Endothelial cell (in vitro differentiated cells): ENCODE data around the gene KLRK1. TPM values are rescaled to one million over a fixed set of nuclear protein-coding genes. Genes with fewer than 3 reads are reported as not detected.
"Not testable (repeated sequence)": the region's sequence is repeated elsewhere in the genome, so short reads cannot be mapped to it uniquely, and the experiment has no call there.

Experiments used
- DNase-seq: peaks from one replicate; pipeline ENCODE4 v3.0.0; 2021; ENCODE audit warnings: low spot score
- H3K27ac Mint-ChIP-seq: one replicate; pipeline ENCODE4 v1.8.0; 2021; ENCODE audit warnings: mixed read lengths, inconsistent platforms; ENCODE audit not compliant: unreplicated experiment
- H3K27me3 Mint-ChIP-seq: one replicate; pipeline ENCODE4 v1.8.0; 2021; ENCODE audit warnings: mild to moderate bottlenecking, moderate library complexity, mixed read lengths, inconsistent platforms; ENCODE audit not compliant: unreplicated experiment
- H3K36me3 Mint-ChIP-seq: one replicate; pipeline ENCODE4 v1.8.0; 2021; ENCODE audit warnings: mild to moderate bottlenecking, low read depth, mixed read lengths, inconsistent platforms; ENCODE audit not compliant: unreplicated experiment
- H3K4me1 Mint-ChIP-seq: one replicate; pipeline ENCODE4 v1.8.0; 2021; ENCODE audit warnings: mild to moderate bottlenecking, mixed read lengths, inconsistent platforms; ENCODE audit not compliant: unreplicated experiment
- H3K4me3 Mint-ChIP-seq: one replicate; pipeline ENCODE4 v1.8.0; 2021; ENCODE audit warnings: mild to moderate bottlenecking, mixed read lengths, inconsistent platforms; ENCODE audit not compliant: unreplicated experiment
- H3K9me3 Mint-ChIP-seq: one replicate; pipeline ENCODE4 v1.8.0; 2021; ENCODE audit warnings: mixed read lengths, inconsistent platforms; ENCODE audit not compliant: unreplicated experiment
- total RNA-seq: library from RNA; stranded (reverse); fragmentation: NEBNext Ultra II Directional; extraction: Animal tissue kit (Norgen Biotek cat#: 25700); gene quantifications from one replicate; pipeline ENCODE4 v1.2.1, GENCODE V29; 2021; ENCODE audit not compliant: unreplicated experiment
- TF ChIP-seq, protein P1 (sequence below): fragments of 200-600 bp; sonication (generic); IDR thresholded peaks from one replicate; pipeline ENCODE4 v1.5.0; 2021; ENCODE audit warnings: antibody characterized with exemption; ENCODE audit not compliant: unreplicated experiment

Gene KLRK1
- total RNA-seq, 1 donor from 2014 or later: not detected

DNA sequence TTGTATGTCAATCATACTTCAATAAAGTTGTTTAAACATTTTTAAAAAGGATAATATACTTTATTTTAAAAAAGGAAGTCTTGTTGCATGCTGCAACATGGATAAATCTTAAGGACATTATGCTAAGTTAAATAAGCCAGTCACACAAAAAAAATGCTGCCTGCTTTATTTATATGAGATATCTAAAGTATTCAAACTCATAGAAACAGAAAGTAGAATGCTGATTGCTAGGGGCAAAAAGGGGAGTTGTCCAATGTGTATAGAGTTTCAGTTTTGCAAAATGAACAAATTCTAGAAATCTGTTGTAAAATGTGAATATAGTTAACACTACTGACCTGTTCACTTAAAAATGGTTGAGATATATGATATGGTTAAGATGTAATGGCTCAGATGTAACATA, 11.0 kb upstream of the KLRK1 start:
- no peak for DNase-seq
- H3K4me1 Mint-ChIP-seq: no peaks in the 10 kb centered on the region
- no peak overlapping the region for H3K4me3 Mint-ChIP-seq
- H3K27ac Mint-ChIP-seq: no peak overlapping the region
- no peaks in the 10 kb centered on the region for H3K27me3 Mint-ChIP-seq
- H3K36me3 Mint-ChIP-seq: no peaks in the 10 kb centered on the region
- H3K9me3 Mint-ChIP-seq: no peaks in the 10 kb centered on the region
- TF ChIP-seq, protein P1, sequence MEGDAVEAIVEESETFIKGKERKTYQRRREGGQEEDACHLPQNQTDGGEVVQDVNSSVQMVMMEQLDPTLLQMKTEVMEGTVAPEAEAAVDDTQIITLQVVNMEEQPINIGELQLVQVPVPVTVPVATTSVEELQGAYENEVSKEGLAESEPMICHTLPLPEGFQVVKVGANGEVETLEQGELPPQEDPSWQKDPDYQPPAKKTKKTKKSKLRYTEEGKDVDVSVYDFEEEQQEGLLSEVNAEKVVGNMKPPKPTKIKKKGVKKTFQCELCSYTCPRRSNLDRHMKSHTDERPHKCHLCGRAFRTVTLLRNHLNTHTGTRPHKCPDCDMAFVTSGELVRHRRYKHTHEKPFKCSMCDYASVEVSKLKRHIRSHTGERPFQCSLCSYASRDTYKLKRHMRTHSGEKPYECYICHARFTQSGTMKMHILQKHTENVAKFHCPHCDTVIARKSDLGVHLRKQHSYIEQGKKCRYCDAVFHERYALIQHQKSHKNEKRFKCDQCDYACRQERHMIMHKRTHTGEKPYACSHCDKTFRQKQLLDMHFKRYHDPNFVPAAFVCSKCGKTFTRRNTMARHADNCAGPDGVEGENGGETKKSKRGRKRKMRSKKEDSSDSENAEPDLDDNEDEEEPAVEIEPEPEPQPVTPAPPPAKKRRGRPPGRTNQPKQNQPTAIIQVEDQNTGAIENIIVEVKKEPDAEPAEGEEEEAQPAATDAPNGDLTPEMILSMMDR: no peak

DNA sequence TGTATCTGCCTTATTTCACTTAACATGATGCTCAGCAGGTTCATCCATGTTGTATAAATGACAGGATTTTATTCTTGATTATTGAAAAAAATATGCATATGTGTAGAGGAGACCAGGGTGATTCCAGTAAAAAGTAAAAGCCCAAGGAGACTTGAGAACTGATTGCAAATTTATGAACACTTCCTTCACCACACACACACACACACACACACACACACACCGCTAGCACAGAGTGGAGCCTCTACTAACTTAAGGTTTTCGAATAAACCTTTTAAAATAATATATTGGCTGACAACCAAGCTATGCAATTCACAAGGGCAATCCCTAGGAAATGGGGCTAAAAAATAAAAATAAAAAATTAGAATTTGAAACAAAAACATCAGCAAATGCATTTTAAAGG, 8.3 kb upstream of the KLRK1 start:
- TF ChIP-seq, protein P1: no peak
- no peak for DNase-seq
- Mint-ChIP-seq H3K9me3 (no peaks in the 10 kb centered on the region), H3K4me3 (no peak overlapping the region), H3K4me1 (no peaks in the 10 kb centered on the region), H3K36me3 (no peaks in the 10 kb centered on the region), H3K27ac (no peak overlapping the region), H3K27me3 (no peaks in the 10 kb centered on the region)

DNA sequence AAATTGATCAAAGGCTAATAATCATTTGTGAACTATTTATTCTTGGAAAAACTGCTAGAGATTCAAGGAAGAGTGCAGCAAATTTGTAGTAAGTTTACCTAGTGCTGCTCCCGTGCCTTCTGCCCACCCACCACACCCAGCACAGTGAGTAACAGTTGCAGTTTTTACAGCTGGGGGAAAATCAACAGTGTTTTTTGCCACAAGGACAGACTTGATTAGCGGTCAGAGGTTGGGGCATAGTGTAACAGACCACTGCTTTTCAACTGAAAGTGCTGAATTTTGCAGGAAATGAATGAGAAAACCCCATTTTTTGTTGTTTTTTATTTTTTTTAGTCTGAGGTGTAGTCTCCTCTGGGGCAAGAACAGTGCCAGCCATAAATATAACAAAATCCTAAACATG, 7.5 kb upstream of the KLRK1 start:
- no peak for DNase-seq

DNA sequence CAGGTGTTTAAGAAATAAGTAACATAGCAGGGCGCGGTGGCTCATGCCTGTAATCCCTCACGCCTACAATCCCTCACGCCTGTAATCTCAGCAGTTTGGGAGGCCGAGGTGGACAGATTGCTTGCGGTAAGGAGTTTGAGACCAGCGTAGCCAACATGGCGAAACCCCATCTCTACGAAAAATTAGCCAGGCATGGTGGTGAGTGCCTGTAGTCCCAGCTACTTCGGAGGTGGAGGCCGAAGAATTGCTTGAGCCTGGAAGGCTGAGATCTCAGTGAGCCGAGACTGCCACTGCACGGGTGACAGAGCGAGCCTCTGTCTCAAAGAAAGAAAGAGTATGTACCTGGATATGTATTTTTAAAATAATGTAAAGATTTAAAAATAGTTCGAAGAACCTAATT, 6.3 kb upstream of the KLRK1 start:
- H3K4me1 Mint-ChIP-seq, DNase-seq, H3K36me3 Mint-ChIP-seq, H3K27me3 Mint-ChIP-seq, H3K27ac Mint-ChIP-seq, H3K4me3 Mint-ChIP-seq, H3K9me3 Mint-ChIP-seq: not testable (repeated sequence)

More for the DNA sequence above, 7.5 kb upstream of the KLRK1 start:
- Mint-ChIP-seq H3K27ac (no peak overlapping the region), H3K4me3 (no peak overlapping the region), H3K27me3 (no peaks in the 10 kb centered on the region), H3K36me3 (no peaks in the 10 kb centered on the region), H3K4me1 (no peaks in the 10 kb centered on the region), H3K9me3 (no peaks in the 10 kb centered on the region)
- TF ChIP-seq, protein P1: no peak

DNA sequence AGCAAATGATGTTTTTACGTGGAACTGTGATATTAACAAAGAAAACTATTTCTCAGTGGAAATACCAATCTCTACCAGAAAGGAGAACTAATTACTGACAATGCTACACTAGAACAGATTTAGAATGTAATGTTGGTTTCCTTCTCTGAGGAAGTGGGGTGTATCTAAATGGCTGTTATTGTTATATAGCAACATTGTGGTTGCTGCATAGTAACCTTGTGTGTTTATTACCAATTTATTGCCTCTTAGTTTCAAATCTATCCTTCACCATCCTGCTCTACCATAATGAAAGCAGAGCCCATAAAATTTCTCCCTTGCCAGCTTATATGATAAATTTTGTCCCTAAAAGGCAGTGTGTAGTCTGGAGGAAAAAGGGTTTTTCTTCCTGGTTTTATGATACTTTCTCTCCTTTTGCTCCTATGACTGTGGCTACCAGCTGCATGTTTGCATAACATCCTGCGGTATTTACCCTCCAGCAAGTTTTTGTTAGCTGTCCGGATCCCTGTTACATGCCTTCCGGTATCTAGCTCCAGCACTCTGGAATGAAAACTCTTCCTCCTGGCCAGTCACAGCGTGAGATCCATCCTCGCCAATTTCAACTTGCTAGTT, 5.7 kb upstream of the KLRK1 start:
- H3K9me3 Mint-ChIP-seq: no peaks in the 10 kb centered on the region
- TF ChIP-seq, protein P1: no peak
- H3K36me3 Mint-ChIP-seq: no peaks in the 10 kb centered on the region
- no peaks in the 10 kb centered on the region for H3K4me1 Mint-ChIP-seq
- no peak overlapping the region for H3K27ac Mint-ChIP-seq
- no peaks in the 10 kb centered on the region for H3K27me3 Mint-ChIP-seq
- no peak overlapping the region for H3K4me3 Mint-ChIP-seq
- no peak for DNase-seq

DNA sequence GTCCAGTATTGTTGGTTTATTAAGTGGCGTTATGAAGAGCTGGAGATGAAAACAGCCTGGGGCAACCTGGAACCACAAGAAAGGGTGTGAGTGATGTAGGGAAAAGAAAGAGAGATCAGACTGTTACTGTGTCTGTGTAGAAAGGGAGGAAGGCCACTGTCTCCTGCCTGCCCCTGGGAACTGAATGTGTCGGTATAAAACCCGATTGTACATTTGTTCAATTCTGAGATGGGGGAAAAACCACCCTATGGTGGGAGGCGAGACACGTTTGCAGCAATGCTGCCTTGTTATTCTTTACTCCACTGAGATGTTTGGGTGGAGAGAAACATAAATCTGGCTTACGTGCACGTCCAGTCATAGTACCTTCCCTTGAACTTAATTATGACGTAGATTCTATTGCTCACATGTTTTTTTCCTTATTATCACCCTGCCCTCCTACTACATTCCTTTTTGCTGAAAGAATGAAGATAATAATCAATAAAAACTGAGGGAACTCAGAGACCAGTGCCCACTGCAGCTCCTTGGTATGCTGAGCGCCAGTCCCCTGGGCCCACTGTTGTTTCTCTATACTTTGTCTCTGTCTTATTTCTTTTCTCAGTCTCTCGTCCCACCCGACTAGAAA, 4.8 kb upstream of the KLRK1 start:
- H3K27ac Mint-ChIP-seq, H3K9me3 Mint-ChIP-seq, H3K27me3 Mint-ChIP-seq, H3K4me3 Mint-ChIP-seq, DNase-seq, H3K36me3 Mint-ChIP-seq, H3K4me1 Mint-ChIP-seq: not testable (repeated sequence)
